Endodermal cell (in vitro differentiated cells): Measurements from ENCODE around the gene ADIPOR2. TPM values are rescaled to one million over a fixed set of nuclear protein-coding genes. Genes with fewer than 3 reads are reported as not detected.

Experiments used
- DNase-seq: peaks from one replicate; pipeline ENCODE4 v3.0.0-alpha.2; 2017
- H3K27ac ChIP-seq: 2 replicates; pipeline ENCODE4 v1.5.1; 2013; ENCODE audit warnings: mild to moderate bottlenecking, low read depth, low read length, moderate library complexity
- H3K27me3 ChIP-seq: 2 replicates; pipeline ENCODE4 v1.6.1; 2013; ENCODE audit warnings: mild to moderate bottlenecking, low read length, moderate library complexity; ENCODE audit not compliant: insufficient read depth, control insufficient read depth, poor library complexity, severe bottlenecking
- H3K36me3 ChIP-seq: 2 replicates; pipeline ENCODE4 v1.7.0; 2013; ENCODE audit warnings: mild to moderate bottlenecking, low read length, moderate library complexity; ENCODE audit not compliant: control insufficient read depth, insufficient read depth
- H3K4me1 ChIP-seq: one replicate; pipeline ENCODE4 v1.7.0; 2013; ENCODE audit warnings: low read length; ENCODE audit not compliant: control insufficient read depth, insufficient read depth
- H3K4me3 ChIP-seq: 2 replicates; pipeline ENCODE4 v1.5.1; 2013; ENCODE audit warnings: mild to moderate bottlenecking, low read length, moderate library complexity
- H3K9ac ChIP-seq: 2 replicates; pipeline ENCODE4 v1.6.1; 2013; ENCODE audit warnings: mild to moderate bottlenecking, low read length, moderate library complexity; ENCODE audit not compliant: poor library complexity, severe bottlenecking; ENCODE audit errors: extremely low read depth
- H3K9me3 ChIP-seq: 2 replicates; pipeline ENCODE4 v1.6.1; 2013; ENCODE audit warnings: mild to moderate bottlenecking, low read length, moderate library complexity; ENCODE audit not compliant: control insufficient read depth
- H3K27ac Mint-ChIP-seq: 2 replicates; pipeline ENCODE4 v1.8.0; 2020; ENCODE audit warnings: mixed read lengths
- H3K27me3 Mint-ChIP-seq: 2 replicates; pipeline ENCODE4 v1.8.0; 2021; ENCODE audit warnings: mild to moderate bottlenecking, mixed read lengths; ENCODE audit not compliant: insufficient read depth
- H3K36me3 Mint-ChIP-seq: 2 replicates; pipeline ENCODE4 v1.8.0; 2020; ENCODE audit warnings: low read depth, mixed read lengths
- H3K4me1 Mint-ChIP-seq: 2 replicates; pipeline ENCODE4 v1.8.0; 2020; ENCODE audit warnings: mixed read lengths
- H3K4me3 Mint-ChIP-seq: 2 replicates; pipeline ENCODE4 v1.8.0; 2020; ENCODE audit warnings: mild to moderate bottlenecking, moderate library complexity, mixed read lengths
- H3K9me3 Mint-ChIP-seq: 2 replicates; pipeline ENCODE4 v1.8.0; 2020; ENCODE audit warnings: mild to moderate bottlenecking, mixed read lengths
- WGBS, 2 experiments: methylation state at CpG; one replicate each; pipeline versions ENCODE4 v1.1.5 to v1.1.7; 2013; ENCODE audit warnings: missing lambda C conversion rate in 2 of 2, mixed read lengths in 1 of 2; ENCODE audit not compliant: insufficient coverage in 1 of 2, insufficient read length in 1 of 2; 5-methylcytosine and 5-hydroxymethylcytosine counted together
- total RNA-seq, 2 donors: library from RNA; stranded (reverse); fragmentation: NEBNext Ultra II Directional in 1 of 2; extraction: Animal tissue kit (Norgen Biotek cat#: 25700) in 1 of 2; gene quantifications; 2 replicates in 1 of 2; 3 replicates in 1 of 2; pipeline ENCODE4 v1.2.1, GENCODE V29; 2021
- TF ChIP-seq, protein P1 (sequence below): fragments of 200-600 bp; sonication (generic); conservative IDR thresholded peaks from 2 replicates; pipeline ENCODE4 v1.5.0; 2021; ENCODE audit warnings: antibody characterized with exemption, mild to moderate bottlenecking

Gene ADIPOR2
- total RNA-seq, 2 donors from 2014 or later, result 53.7 to 124 TPM

DNA sequence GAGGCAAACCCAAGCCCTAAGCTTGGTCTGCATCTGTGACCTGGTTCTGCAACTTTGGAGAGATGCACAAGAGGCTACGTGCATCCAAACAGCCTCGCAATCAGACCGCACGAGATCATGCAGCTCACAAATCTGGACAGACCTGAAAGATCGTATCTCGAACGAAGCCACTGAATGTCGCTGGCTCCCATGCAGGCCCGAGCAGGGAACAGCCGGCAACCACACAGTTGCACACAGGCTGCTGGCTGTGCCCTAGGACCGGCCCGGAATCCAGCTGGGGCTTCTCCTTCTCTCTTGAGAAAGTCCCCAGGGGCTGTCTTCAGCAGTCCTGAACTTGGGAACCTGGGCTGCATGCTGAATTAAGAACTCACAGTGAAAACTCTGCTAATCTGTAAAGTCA lies 34.0 kb upstream of the ADIPOR2 start:
- Histone ChIP-seq H3K4me1 (no peaks in the 10 kb centered on the region), H3K4me3 (no peak overlapping the region), H3K36me3 (no peaks in the 10 kb centered on the region), H3K27ac (no peak overlapping the region), H3K9ac (no peak overlapping the region), H3K9me3 (no peaks in the 10 kb centered on the region), H3K27me3 (no peaks in the 10 kb centered on the region)
- H3K27ac Mint-ChIP-seq, result no peak overlapping the region
- TF ChIP-seq, protein P1, sequence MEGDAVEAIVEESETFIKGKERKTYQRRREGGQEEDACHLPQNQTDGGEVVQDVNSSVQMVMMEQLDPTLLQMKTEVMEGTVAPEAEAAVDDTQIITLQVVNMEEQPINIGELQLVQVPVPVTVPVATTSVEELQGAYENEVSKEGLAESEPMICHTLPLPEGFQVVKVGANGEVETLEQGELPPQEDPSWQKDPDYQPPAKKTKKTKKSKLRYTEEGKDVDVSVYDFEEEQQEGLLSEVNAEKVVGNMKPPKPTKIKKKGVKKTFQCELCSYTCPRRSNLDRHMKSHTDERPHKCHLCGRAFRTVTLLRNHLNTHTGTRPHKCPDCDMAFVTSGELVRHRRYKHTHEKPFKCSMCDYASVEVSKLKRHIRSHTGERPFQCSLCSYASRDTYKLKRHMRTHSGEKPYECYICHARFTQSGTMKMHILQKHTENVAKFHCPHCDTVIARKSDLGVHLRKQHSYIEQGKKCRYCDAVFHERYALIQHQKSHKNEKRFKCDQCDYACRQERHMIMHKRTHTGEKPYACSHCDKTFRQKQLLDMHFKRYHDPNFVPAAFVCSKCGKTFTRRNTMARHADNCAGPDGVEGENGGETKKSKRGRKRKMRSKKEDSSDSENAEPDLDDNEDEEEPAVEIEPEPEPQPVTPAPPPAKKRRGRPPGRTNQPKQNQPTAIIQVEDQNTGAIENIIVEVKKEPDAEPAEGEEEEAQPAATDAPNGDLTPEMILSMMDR, result no peak
- H3K4me3 Mint-ChIP-seq, result no peak overlapping the region
- no peaks in the 10 kb centered on the region for H3K36me3 Mint-ChIP-seq
- H3K9me3 Mint-ChIP-seq, result no peaks in the 10 kb centered on the region
- peak; percentile 49 for DNase-seq
- H3K4me1 Mint-ChIP-seq, result no peaks in the 10 kb centered on the region
- WGBS, 2 experiments, result 91 to 93% methylated on average over 6 to 12 of the region's 12 CpGs
- peaks cover 60% of the 10 kb centered on the region for H3K27me3 Mint-ChIP-seq

DNA sequence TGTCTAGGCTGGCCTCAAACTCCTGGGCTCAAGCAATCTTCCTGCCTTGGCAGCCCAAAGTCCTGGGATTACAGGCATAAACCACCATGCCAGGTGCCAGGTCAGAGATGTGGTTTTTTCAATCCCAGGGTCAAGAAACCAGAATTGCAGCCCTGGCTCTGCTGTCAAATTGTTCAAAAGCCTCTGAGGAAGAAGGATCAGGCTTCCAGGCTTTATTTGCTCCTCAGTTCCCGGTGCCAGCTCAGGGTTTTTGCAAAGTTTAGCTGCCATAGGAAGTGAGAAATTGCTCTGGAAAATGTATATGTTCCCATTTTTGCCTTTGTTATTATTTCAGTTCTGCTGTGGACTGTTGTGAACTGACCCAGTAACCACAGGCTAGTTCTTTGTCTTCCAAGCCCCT lies 33.2 kb upstream of the ADIPOR2 start:
- Histone ChIP-seq H3K4me3 (no peak overlapping the region), H3K9me3 (no peaks in the 10 kb centered on the region), H3K27ac (no peak overlapping the region), H3K9ac (no peak overlapping the region), H3K27me3 (no peaks in the 10 kb centered on the region), H3K4me1 (no peaks in the 10 kb centered on the region), H3K36me3 (no peaks in the 10 kb centered on the region)
- WGBS, 2 experiments, result 60 to 89% methylated on average over 1 of the region's 1 CpG
- TF ChIP-seq, protein P1, result no peak
- H3K9me3 Mint-ChIP-seq, result peaks cover 1% of the 10 kb centered on the region
- no peaks in the 10 kb centered on the region for H3K4me1 Mint-ChIP-seq
- H3K27me3 Mint-ChIP-seq, result peaks cover 64% of the 10 kb centered on the region
- no peaks in the 10 kb centered on the region for H3K36me3 Mint-ChIP-seq
- no peak overlapping the region for H3K27ac Mint-ChIP-seq
- H3K4me3 Mint-ChIP-seq, result no peak overlapping the region
- DNase-seq, result no peak

DNA sequence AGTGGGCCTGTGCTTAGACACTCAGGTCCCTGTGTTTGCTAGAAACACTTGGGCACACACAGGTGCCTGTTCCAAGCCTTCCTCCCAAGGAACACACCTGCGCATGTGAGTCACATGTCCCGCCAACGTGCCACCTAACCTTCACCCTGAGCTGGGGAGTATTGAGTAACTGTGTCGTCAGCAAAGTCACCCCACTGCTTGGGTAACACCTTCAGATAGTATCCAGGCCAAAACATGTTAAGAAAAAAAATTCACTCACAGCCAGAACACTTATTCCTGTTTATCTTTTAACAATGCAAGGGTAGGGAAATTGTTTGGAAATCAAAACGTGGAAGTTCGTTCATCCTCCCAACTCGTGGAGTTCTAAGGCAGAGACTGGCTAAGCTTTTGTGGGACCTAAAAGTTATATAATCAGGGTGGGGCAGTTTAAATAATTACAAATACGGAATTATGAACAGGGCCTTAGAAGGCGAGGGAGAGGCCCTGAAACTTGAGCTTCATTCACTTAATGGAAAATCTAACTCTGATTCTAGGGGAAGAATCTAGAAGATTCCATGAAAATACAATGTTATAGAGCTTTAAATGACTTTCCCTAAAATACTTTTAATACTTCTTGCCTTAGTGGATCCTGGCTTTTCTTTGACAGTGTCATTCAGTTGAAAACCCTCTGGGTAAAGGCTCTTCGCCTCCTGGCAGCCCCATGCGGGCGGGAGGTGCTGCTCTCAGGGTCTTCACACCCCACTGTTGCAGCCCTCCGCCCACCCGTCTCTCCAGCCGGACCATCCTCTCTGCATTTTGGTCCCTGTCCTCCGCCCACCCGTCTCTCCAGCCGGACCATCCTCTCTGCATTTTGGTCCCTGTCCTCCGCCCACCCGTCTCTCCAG lies 30.3 kb upstream of the ADIPOR2 start:
- DNase-seq, result peak; percentile 54
- no peaks in the 10 kb centered on the region for H3K36me3 Mint-ChIP-seq
- Histone ChIP-seq H3K9ac (no peak overlapping the region), H3K4me3 (no peak overlapping the region), H3K36me3 (no peaks in the 10 kb centered on the region), H3K27me3 (peaks cover 7% of the 10 kb centered on the region), H3K27ac (no peak overlapping the region), H3K9me3 (no peaks in the 10 kb centered on the region), H3K4me1 (no peaks in the 10 kb centered on the region)
- H3K4me1 Mint-ChIP-seq, result peaks cover 2% of the 10 kb centered on the region
- no peak overlapping the region for H3K27ac Mint-ChIP-seq
- peaks cover 3% of the 10 kb centered on the region for H3K9me3 Mint-ChIP-seq
- 61 to 64% methylated on average over 11 to 14 of the region's 20 CpGs for WGBS, 2 experiments
- TF ChIP-seq, protein P1, result peak; percentile 21
- peak overlapping the region; percentile 70 for H3K4me3 Mint-ChIP-seq
- peaks cover 73% of the 10 kb centered on the region for H3K27me3 Mint-ChIP-seq
